Mononuclear cell (primary cell): ENCODE measurements around the gene LNPEP. TPM values are rescaled to one million over a fixed set of nuclear protein-coding genes. Genes with fewer than 3 reads are reported as not detected.
"Not testable (repeated sequence)": the region's sequence is repeated elsewhere in the genome, so short reads cannot be mapped to it uniquely, and the experiment has no call there.

Source experiments
- H3K27me3 ChIP-seq: 2 replicates; pipeline ENCODE4 v1.6.0; 2011; ENCODE audit warnings: low read length, control low read depth; ENCODE audit not compliant: insufficient read depth
- H3K4me1 ChIP-seq: 2 replicates; pipeline ENCODE4 v1.5.1; 2011; ENCODE audit warnings: mild to moderate bottlenecking, low read length, control low read depth; ENCODE audit not compliant: insufficient read depth
- H3K4me3 ChIP-seq: 2 replicates; pipeline ENCODE4 v1.5.1; 2011; ENCODE audit warnings: mild to moderate bottlenecking, low read length, moderate library complexity
- H3K9me3 ChIP-seq: 2 replicates; pipeline ENCODE4 v1.5.1; 2011; ENCODE audit warnings: low read depth, mild to moderate bottlenecking, control low read depth, low read length
- total RNA-seq: library from RNA; depleted of rRNA; stranded (reverse); fragments of >200 nt; gene quantifications from one replicate; pipeline ENCODE4 v1.2.3, GENCODE V29; 2012

Gene LNPEP
- total RNA-seq, 1 donor: 119 TPM

DNA sequence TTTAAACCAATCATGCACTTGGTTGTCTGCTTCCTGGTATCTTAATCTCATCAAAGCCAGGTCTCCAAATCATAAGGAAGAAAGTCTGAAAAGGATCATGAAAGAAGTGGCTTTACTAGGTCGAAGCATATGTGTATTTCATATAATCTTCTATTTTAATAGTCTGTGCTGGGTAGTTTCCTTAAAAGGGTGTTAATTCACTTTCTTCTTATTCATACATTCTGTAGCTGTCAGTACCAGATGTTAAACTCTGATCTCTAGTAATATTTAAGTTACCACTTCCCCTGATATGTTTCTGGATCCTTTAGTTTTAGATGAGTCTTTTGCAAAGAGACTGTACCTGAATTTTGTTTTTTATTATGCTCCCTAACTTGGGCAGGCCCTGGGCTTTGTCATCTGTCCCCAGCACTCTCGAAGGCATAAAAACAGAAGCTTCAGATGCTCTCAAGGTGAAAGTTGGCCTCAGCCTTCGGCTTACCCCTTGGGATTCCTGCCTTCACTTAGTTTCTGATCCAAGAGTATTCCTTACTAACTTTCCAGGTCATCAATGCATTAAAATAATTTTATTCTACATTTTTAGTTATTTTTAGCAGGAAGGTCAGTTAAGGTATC is 15.0 kb upstream of the LNPEP start:
- H3K4me3 ChIP-seq: no peak overlapping the region
- H3K9me3 ChIP-seq: no peaks in the 10 kb centered on the region
- no peaks in the 10 kb centered on the region for H3K27me3 ChIP-seq
- H3K4me1 ChIP-seq: peaks cover 9% of the 10 kb centered on the region

DNA sequence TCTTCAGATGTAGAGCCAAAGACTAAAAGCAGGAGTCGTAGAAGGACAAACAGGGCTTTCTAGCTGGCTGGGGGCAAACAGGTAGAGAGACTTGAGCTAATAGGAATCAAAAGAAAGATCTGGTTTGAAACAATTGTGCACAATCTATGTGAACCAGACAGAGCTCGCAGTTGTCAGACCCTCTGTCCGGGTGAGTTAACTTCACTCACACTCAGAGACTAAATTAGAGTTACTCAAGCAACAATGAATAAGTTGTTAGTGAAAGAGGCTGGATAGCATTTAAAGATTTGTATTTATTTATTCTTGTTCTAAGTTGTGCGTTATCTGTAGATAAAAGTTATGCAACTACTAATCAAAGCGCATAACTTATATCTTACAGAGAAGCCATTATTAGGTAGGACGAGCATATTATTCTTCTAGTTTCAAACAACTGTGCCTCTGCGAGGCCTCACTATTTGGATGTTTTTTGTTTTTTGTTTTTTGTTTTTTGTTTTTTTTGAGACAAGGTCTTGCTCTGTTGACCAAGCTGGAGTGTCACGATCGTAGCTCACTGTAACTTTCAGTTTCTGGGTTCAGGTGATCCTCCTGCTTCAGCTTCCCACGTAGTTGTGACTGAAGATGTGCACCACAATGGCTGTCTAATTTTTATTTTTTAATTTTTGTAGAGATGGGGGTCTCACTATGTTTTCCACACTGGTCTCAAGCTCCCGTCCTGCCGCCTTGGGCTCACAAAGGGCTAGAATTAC is 13.2 kb upstream of the LNPEP start:
- H3K27me3 ChIP-seq: no peaks in the 10 kb centered on the region
- H3K4me3 ChIP-seq: no peak overlapping the region
- peaks cover 11% of the 10 kb centered on the region for H3K4me1 ChIP-seq
- H3K9me3 ChIP-seq: no peaks in the 10 kb centered on the region

DNA sequence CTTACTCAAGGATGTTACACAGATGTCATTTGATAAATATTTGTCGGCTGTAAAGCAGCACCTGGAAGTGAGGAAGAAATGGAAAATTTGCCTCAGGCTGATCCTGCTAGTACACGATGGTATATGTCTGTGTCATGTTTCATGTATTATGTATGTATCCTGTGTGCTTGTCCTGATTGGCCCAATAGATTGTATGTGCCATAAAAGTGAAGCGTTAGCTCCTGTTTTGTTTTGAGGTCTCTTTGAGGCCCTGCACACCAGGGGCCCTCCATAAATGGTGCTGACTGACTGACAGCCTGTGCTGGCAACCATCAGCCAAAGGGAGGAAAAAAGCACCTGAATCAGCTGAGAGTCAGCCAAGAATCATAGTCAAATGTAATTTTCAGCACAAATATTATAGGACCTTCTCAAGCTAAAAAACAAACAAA is 11.8 kb upstream of the LNPEP start:
- H3K9me3 ChIP-seq: no peaks in the 10 kb centered on the region
- H3K4me1 ChIP-seq: peaks cover 17% of the 10 kb centered on the region
- no peak overlapping the region for H3K4me3 ChIP-seq
- H3K27me3 ChIP-seq: no peaks in the 10 kb centered on the region

DNA sequence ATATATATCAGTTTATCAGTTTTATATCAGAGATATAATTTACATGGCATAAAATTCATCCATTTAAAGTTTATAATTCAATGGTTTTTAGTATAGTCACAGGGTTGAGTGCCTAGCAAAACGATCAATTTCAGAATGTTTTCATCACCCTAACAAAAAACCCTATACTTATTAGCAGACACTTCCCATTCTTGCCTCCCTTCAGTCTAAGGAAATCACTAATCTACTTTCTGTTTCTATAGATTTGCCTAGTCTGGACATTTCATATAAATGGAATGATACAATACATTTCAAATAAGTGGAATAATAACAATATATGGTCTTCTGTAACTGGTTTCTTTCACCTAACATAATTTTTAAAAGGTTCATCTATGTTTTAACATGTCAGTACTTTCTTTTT is 9.6 kb upstream of the LNPEP start:
- H3K4me1 ChIP-seq: peaks cover 19% of the 10 kb centered on the region
- no peak overlapping the region for H3K4me3 ChIP-seq
- no peaks in the 10 kb centered on the region for H3K9me3 ChIP-seq
- H3K27me3 ChIP-seq: no peaks in the 10 kb centered on the region

DNA sequence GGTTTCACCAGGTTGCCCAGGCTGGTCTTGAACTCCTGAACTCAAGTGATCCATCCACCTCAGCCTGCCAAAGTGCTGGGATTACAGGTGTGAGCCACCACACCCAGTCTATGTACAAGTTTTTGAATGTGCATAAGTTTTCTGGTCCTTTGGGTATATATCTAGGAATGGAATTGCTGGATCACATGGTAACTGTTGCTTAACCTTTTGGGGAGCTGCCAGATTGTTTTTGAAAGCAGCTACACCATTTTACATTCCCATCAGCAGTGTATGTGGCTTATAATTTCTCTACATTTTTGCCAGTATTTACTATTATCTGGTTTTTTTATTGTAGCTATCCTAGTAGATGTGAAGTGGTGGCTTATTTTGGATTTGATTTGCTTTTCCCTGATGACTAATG is 8.9 kb upstream of the LNPEP start:
- Histone ChIP-seq H3K4me3 (no peak overlapping the region), H3K27me3 (no peaks in the 10 kb centered on the region), H3K9me3 (no peaks in the 10 kb centered on the region), H3K4me1 (peaks cover 27% of the 10 kb centered on the region)

DNA sequence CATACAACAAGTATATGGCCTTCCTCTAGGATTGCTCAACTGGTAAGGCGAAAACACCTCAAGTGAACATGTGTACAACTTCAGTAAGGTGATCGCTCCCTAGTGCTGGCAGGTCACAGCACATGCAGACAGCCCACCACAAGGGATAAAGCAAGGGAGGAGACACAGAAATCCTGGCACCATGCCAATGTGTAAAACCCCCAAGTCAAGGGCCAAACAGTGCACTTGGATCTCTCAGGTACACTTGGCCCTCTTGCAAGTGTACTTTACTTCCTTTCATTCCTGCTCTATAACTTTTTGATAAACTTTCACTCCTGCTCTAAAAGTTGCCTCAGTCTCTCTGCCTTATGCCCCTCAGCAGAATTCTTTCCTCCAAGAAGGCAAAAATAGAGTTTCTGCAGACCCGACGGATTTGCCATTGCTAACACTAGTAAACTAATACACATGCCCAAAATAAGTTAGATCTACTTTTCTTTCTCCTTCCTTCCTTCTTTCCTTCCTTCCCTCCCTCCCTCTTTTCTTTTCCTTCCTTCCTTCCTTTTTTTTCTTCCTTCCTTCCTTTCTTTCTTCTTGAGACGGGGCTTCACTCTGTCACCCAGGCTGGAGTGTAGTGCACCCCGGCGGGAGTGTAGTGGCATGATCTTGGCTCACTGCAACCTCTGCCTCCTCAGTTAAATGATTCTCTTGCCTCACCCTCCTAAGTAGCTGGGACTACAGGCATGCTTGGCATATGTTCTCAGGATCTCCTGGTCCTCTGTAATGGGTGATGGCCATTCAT is 6.8 kb upstream of the LNPEP start:
- Histone ChIP-seq H3K9me3 (no peaks in the 10 kb centered on the region), H3K4me3 (no peak overlapping the region), H3K27me3 (no peaks in the 10 kb centered on the region), H3K4me1 (peaks cover 45% of the 10 kb centered on the region)

DNA sequence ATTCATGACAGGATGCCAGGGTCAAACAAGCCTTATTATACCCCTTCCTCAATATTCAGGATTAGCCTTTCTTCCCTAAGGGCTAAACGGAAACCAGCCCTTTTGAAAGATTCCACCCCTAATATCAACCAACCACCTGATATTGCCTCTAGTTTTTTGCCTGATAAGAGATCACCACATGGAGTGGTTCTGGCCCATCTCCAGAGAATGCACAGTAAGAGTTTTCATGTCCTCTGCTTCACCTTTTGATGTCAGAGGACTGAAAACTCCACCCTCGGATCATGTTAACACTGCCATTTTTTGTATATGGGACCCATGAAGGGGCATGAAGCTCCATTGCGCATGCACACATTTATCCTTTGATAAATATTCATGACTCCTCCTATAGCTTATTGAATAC is 5.8 kb upstream of the LNPEP start:
- Histone ChIP-seq H3K9me3 (no peaks in the 10 kb centered on the region), H3K4me1 (peaks cover 48% of the 10 kb centered on the region), H3K27me3 (no peaks in the 10 kb centered on the region), H3K4me3 (no peak overlapping the region)

DNA sequence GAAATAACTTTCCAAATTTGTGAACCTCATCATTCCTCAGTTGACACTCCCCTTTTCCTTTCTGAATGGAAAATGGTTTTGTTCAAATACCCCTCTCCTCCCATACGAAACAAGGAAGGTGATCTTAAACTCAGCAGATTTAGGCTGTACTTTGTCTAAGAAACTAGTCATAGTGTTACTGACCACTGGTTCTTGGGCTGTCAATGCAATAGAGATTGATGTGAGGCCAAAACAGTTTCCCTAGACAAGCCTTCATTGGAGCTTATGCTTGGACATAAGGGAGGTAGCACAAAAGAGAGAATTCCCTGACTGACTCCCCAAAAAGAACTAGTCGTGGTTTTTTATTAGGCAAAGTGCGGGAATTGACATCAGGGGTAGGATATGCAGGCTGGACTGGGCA is 5.3 kb upstream of the LNPEP start:
- Histone ChIP-seq H3K9me3 (no peaks in the 10 kb centered on the region), H3K4me1 (peaks cover 48% of the 10 kb centered on the region), H3K27me3 (no peaks in the 10 kb centered on the region), H3K4me3 (no peak overlapping the region)

DNA sequence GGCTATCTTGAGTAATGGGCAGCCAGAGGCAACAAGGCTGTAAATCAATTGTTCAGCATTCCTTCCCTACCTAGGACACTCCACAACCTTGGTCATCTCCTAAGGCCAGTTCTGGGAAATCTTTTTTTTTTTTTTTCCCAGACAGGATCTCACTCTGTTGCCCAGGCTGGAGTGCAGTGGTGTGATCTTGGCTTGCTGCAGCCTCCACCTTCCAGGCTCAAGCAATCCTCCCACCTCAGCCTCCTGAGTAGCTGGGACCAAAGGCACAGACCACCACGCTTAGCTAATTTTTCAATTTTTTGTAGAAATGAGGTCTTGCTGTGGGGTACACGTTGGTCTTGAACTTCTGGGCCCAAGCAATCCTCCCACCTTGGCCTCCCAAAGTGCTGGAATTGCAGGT is 4.8 kb upstream of the LNPEP start:
- not testable (repeated sequence) for H3K4me3 ChIP-seq, H3K27me3 ChIP-seq, H3K9me3 ChIP-seq
- H3K4me1 ChIP-seq: peaks cover 45% of the 10 kb centered on the region

DNA sequence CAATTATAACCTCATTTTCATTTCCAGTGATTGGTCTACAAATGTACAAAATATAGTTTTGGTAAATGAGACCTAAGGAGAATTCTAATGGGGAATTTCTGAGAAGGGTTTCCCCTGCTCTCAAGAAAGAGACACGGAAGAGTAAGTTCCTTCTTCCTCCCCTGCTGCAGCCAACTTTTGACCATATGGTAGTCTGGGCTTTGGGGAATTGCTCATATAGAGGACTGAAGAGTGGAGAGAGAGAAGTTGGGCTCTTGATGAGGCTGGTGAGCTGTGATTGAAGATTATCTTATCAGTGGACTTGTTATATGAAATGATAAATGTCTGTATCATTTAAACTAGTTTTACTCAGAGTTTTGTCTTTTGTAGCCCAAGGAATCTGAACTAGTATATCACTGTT is 4.3 kb upstream of the LNPEP start:
- Histone ChIP-seq H3K27me3 (no peaks in the 10 kb centered on the region), H3K4me1 (peaks cover 45% of the 10 kb centered on the region), H3K9me3 (no peaks in the 10 kb centered on the region)

DNA sequence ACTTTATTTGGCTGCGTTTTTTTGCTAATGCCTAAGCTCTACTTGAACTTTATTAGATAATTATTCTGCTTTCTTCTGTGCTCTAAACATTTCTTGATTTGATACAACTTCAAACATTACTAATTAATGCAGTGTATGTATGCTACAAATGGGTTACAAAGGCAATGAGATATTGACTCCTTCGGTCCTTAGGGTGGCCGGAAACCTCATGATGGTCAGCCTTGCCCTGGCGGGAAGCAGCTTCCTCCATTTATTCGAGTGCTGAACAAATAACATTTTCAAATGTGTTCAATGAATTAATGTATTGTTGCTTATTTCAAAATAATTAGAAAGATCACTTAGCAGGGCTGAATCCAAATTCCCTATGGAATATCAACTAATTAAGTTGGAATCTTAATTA is 3.9 kb upstream of the LNPEP start:
- Histone ChIP-seq H3K27me3 (no peaks in the 10 kb centered on the region), H3K4me3 (no peak overlapping the region), H3K4me1 (peaks cover 49% of the 10 kb centered on the region), H3K9me3 (no peaks in the 10 kb centered on the region)

More for the DNA sequence above, 4.3 kb upstream of the LNPEP start:
- H3K4me3 ChIP-seq: no peak overlapping the region

DNA sequence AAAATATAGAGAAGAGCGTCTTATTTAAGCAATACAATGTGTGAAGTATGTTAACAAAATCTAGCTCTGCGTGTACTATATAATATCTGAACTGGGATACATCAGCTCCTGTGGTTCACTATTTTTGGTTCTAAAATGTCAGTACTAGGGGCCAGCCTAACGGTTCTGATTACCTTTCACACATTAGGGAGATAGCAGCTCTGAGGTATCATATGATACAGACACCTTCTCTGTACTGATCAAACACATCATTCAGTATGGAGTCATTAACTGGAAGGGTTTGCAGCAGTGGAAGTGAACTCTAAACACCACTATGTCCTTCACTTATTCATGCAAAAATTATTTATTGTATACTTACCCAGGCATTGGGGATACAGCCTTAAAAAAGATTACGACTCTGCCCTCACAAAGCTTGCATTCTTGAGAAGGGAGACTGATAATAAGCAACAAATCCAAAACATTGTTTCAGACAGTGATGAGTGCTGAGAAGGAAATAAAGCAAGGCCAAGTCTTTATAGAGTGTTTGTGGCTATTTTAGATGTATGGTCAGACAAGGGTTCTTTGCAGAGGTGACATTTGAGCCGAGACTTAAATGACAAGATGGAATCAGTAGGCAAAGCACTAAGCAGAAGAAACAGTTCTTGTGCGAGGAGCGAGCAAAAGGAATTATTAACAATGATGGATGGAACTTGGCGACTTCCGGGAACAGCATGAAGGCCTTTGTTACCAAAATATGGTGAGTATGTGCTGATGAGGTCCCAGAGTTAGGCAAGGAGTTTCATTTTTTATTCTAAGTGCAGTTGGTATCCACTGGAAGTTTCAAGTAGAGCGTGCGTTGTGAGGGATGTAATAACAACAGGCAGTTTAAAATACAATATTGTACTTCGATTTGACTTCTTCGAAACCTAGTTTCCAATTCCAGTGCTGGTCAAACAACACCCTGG is 1.8 kb upstream of the LNPEP start:
- no peaks in the 10 kb centered on the region for H3K27me3 ChIP-seq
- H3K4me3 ChIP-seq: peak overlapping the region; percentile 79
- H3K9me3 ChIP-seq: no peaks in the 10 kb centered on the region
- peaks cover 56% of the 10 kb centered on the region for H3K4me1 ChIP-seq

DNA sequence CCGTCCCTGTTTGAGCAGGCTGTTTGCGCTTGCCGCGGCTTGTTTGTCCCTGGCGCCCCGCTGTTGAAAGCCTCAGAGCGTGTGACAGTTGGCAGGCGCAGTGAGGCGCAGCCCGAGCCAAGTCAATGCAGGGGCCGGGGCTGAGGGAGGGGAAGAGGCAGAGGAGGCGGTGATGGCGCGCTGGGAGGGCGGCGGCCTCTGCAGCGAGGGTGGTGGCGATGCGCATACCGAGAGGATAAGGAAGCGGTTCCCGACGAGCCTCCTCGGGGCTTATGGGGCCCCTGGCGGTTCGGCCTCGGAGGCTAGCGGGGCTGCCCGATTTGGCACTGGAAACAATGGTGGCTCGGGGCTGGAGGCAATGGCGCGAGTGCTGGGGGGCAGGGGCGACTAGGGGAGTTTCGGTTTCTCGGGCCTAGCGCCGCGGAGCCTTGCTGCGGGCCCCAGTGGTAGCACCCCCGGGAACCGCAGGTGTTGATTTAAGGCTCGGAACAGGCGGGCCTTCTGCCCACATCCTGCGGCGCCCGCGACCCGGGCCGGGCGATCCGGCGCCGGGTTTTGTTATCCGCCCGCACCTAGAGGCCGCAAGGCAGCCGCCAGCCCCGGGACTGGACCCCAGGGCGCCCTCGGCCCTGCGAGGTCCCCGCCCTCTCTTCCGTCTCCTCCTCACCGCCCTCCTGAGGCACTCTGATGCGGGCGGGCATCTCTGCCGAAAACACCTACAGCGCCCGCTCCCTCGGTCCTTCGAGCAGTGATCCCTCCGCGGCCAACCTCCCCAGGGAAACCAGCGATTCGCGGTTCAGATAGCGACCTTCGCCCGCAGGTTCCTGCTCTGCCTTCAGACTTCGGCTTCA is 947 bp upstream of the LNPEP start:
- no peaks in the 10 kb centered on the region for H3K9me3 ChIP-seq
- no peaks in the 10 kb centered on the region for H3K27me3 ChIP-seq
- peaks cover 56% of the 10 kb centered on the region for H3K4me1 ChIP-seq
- peak overlapping the region; percentile 79 for H3K4me3 ChIP-seq
